ENCODE data around the gene TIPARP.

The TIPARP gene

DNA sequence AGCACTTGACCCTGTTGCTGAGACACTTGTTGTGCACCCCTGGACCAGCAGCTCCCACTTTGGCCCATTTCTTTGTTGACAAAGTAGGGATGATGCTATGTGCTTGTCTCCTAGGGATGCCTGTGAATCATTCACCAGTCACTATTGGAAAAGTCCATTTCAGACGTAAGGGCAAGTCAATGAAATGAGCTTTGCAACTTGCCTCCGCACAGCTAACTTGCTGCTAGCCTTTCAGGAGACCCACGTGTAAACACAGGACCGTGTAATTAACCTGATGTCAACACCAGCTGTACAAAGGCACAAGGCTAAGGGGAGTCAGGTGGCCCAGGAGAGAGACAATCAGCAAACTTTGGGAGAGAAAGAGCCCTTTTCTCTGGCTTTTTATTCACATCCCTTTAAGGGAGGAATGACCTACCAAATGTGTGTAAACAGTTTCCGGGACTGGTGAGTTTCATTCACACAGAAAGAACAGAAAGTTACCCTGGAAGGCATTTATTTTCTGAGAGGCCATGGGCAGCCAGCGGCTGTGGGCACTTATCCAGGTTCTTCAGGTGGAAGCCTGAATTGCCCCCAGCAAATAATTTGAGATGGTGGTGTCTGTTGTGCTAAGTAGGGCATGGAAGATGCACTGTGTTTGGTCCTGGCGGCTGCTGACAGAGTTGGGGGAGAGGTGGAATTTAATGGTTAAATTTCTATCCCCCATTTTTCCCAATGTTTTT is 54.0 kb downstream of the TIPARP start:
- ChIA-PET POLR2A (no interaction called here), CTCF (no interaction called here)
- TF ChIP-seq, protein P1, sequence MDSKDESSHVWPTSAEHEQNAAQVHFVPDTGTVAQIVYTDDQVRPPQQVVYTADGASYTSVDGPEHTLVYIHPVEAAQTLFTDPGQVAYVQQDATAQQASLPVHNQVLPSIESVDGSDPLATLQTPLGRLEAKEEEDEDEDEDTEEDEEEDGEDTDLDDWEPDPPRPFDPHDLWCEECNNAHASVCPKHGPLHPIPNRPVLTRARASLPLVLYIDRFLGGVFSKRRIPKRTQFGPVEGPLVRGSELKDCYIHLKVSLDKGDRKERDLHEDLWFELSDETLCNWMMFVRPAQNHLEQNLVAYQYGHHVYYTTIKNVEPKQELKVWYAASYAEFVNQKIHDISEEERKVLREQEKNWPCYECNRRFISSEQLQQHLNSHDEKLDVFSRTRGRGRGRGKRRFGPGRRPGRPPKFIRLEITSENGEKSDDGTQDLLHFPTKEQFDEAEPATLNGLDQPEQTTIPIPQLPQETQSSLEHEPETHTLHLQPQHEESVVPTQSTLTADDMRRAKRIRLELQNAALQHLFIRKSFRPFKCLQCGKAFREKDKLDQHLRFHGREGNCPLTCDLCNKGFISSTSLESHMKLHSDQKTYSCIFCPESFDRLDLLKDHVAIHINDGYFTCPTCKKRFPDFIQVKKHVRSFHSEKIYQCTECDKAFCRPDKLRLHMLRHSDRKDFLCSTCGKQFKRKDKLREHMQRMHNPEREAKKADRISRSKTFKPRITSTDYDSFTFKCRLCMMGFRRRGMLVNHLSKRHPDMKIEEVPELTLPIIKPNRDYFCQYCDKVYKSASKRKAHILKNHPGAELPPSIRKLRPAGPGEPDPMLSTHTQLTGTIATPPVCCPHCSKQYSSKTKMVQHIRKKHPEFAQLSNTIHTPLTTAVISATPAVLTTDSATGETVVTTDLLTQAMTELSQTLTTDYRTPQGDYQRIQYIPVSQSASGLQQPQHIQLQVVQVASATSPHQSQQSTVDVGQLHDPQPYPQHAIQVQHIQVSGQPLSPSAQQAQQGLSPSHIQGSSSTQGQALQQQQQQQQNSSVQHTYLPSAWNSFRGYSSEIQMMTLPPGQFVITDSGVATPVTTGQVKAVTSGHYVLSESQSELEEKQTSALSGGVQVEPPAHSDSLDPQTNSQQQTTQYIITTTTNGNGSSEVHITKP (tag by site-specific recombination; IDR thresholded peaks at IDR 0.05): 0 out of 2 replicates have a peak, but pooled peaks have one; percentile 23
- TF ChIP-seq ZNF155 (tag by site-specific recombination; IDR thresholded peaks at IDR 0.05): no peak
- no peak for TF ChIP-seq ZNF558 (tag by site-specific recombination; IDR thresholded peaks at IDR 0.05)
- peak; percentile 53; the same call in 1 of the 2 replicates for TF ChIP-seq SCRT2 (tag by site-specific recombination; IDR thresholded peaks at IDR 0.05)
- TF ChIP-seq SCRT1 (tag by site-specific recombination; IDR thresholded peaks at IDR 0.05; ENCODE audit: borderline replicate concordance): 0 out of 2 replicates have a peak, but pooled peaks have one; percentile 28
- H3K4me3 ChIP-seq (ENCODE audit: low read depth, low read length): no peak overlapping the region
- no peaks in the 10 kb centered on the region for H3K4me1 ChIP-seq (ENCODE audit: control insufficient read depth, insufficient read depth, low read length)
- H3K36me3 ChIP-seq (ENCODE audit: control insufficient read depth in 2 of 2, insufficient read depth in 1 of 2, low read length in 2 of 2): no peaks in the 10 kb centered on the region
- H3K9me3 ChIP-seq (ENCODE audit: control insufficient read depth, insufficient read depth, low read depth, low read length): no peaks in the 10 kb centered on the region
- H3K27ac ChIP-seq (ENCODE audit: extremely low read depth, low read depth, low read length): no peak overlapping the region

GRCh38 chr3:156729460-156730179 is 55.2 kb downstream of the TIPARP start:
- TF ChIP-seq ZNF561 (tag by site-specific recombination; IDR thresholded peaks at IDR 0.05; ENCODE audit: borderline replicate concordance) (no peak), ZNF248 (tag by site-specific recombination; IDR thresholded peaks at IDR 0.05) (no peak), ZNF394 (tag by site-specific recombination; IDR thresholded peaks at IDR 0.05; ENCODE audit: borderline replicate concordance) (no peak), ZNF473 (tag by site-specific recombination; IDR thresholded peaks at IDR 0.05) (no peak), ZNF302 (tag by site-specific recombination; IDR thresholded peaks at IDR 0.05; ENCODE audit: low read depth) (no peak), YY1 (tag by site-specific recombination; IDR thresholded peaks at IDR 0.05) (no peak), KLF8 (tag by site-specific recombination; IDR thresholded peaks at IDR 0.05) (no peak), ZNF10 (tag by site-specific recombination; IDR thresholded peaks at IDR 0.05) (no peak)
- TF ChIP-seq, protein P2, sequence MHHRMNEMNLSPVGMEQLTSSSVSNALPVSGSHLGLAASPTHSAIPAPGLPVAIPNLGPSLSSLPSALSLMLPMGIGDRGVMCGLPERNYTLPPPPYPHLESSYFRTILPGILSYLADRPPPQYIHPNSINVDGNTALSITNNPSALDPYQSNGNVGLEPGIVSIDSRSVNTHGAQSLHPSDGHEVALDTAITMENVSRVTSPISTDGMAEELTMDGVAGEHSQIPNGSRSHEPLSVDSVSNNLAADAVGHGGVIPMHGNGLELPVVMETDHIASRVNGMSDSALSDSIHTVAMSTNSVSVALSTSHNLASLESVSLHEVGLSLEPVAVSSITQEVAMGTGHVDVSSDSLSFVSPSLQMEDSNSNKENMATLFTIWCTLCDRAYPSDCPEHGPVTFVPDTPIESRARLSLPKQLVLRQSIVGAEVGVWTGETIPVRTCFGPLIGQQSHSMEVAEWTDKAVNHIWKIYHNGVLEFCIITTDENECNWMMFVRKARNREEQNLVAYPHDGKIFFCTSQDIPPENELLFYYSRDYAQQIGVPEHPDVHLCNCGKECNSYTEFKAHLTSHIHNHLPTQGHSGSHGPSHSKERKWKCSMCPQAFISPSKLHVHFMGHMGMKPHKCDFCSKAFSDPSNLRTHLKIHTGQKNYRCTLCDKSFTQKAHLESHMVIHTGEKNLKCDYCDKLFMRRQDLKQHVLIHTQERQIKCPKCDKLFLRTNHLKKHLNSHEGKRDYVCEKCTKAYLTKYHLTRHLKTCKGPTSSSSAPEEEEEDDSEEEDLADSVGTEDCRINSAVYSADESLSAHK (tag by site-specific recombination; IDR thresholded peaks at IDR 0.05): no peak
- H3K4me1 ChIP-seq (ENCODE audit: control insufficient read depth, insufficient read depth, low read length): no peaks in the 10 kb centered on the region
- H3K4me3 ChIP-seq (ENCODE audit: low read depth, low read length): no peak overlapping the region
- CTCF ChIA-PET: no interaction called here
- H3K9me3 ChIP-seq (ENCODE audit: control insufficient read depth, insufficient read depth, low read depth, low read length): no peaks in the 10 kb centered on the region
- no peaks in the 10 kb centered on the region for H3K36me3 ChIP-seq (ENCODE audit: control insufficient read depth in 2 of 2, insufficient read depth in 1 of 2, low read length in 2 of 2)
- POLR2A ChIA-PET: no interaction called here
- no peak overlapping the region for H3K27ac ChIP-seq (ENCODE audit: extremely low read depth, low read depth, low read length)

DNA sequence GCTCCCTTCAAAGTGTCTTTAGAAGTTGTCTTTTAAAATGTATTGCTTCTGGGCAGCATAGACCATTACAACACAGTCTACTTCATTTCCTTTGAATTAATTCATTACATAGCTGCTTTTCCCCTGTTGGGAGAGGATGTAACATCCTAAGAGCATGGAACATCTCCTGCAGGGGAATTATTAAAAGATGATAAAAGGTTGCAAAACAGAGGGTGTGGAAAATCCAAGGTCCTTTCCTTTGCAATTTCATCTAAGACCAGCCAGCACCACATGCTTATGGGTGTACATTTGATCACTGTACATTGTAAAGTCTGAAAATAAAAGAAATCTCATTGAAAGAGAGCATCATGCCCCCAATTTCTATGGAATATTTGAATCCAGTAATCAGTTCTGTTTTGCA is 57.4 kb downstream of the TIPARP start:
- Histone ChIP-seq H3K9me3 (ENCODE audit: control insufficient read depth, insufficient read depth, low read depth, low read length) (no peaks in the 10 kb centered on the region), H3K4me3 (ENCODE audit: low read depth, low read length) (no peak overlapping the region), H3K27ac (ENCODE audit: extremely low read depth, low read depth, low read length) (no peak overlapping the region), H3K4me1 (ENCODE audit: control insufficient read depth, insufficient read depth, low read length) (no peaks in the 10 kb centered on the region), H3K36me3 (ENCODE audit: control insufficient read depth in 2 of 2, insufficient read depth in 1 of 2, low read length in 2 of 2) (no peaks in the 10 kb centered on the region)
- TF ChIP-seq ZNF114 (tag by site-specific recombination; IDR thresholded peaks at IDR 0.05): no peak
- TF ChIP-seq ZNF76 (tag by site-specific recombination; IDR thresholded peaks at IDR 0.05; ENCODE audit: borderline replicate concordance, low read depth): no peak
- no peak for TF ChIP-seq ZSCAN16 (tag by site-specific recombination; IDR thresholded peaks at IDR 0.05)
- no peak for TF ChIP-seq ZNF274 (IDR thresholded peaks at IDR 0.05; ENCODE audit: low read length)
- TF ChIP-seq ZNF274 (tag by site-specific recombination; IDR thresholded peaks at IDR 0.05; ENCODE audit: borderline replicate concordance): no peak
- no peak for TF ChIP-seq HOXD13 (CRISPR knock-in tag; IDR thresholded peaks at IDR 0.05; ENCODE audit: borderline replicate concordance)
- TF ChIP-seq BCL11A (tag by site-specific recombination; IDR thresholded peaks at IDR 0.05; ENCODE audit: low read depth): no peak
- POLR2A ChIA-PET: no interaction called here
- CTCF ChIA-PET: no interaction called here

Data from HEK293 (cell line).